H4 (cell line): Measurements from ENCODE around the gene NCBP2. TPM values are rescaled to one million over a fixed set of nuclear protein-coding genes. Genes with fewer than 3 reads are reported as not detected.

Experiments used
- DNase-seq: peaks from one replicate; pipeline ENCODE4 v3.0.0-alpha.2; 2015; ENCODE audit warnings: low spot score
- total RNA-seq: library from RNA; depleted of rRNA; stranded (reverse); fragments of >200 nt; shearing (Covaris generic); gene quantifications from 2 replicates; pipeline ENCODE4 v1.2.3, GENCODE V29; 2014; rRNA removed

The NCBP2 gene
- total RNA-seq, result 96.0 and 116 TPM in 2 replicates

DNA sequence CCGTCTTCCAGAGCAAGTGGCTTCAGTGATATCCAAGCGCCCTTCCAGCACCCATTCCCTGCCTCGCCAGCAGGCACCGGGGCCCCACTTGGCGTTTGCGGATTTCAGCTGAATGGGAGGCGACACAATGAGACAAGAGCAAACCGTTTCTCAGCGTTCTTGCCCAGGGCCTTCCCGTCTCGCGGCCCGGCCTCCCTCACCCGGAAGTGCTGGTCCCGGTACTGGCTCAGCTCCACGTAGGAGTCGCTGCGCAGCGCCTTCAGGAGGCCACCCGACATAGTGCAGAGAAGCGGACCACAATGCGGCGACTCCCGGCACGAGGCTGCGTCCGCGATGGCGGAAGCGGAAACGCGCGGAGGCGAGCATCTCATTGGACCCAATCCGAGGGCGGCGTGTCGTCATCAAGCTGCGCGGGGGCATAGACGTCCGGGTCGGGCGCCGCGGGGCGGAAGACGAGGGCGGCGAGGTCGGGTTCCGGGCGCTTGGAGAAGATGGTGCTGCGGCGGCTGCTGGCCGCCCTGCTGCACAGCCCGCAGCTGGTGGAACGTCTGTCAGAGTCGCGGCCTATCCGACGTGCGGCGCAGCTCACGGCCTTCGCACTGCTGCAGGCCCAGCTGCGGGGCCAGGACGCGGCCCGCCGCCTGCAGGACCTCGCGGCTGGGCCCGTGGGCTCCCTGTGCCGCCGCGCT lies at the start of gene NCBP2:
Gene NCBP2, minus strand, starts transcription at position 303 of the 689 bp plus-strand sequence. Its CDS starts 25 bp downstream, at position 278.
- peak; percentile 99 for DNase-seq

DNA sequence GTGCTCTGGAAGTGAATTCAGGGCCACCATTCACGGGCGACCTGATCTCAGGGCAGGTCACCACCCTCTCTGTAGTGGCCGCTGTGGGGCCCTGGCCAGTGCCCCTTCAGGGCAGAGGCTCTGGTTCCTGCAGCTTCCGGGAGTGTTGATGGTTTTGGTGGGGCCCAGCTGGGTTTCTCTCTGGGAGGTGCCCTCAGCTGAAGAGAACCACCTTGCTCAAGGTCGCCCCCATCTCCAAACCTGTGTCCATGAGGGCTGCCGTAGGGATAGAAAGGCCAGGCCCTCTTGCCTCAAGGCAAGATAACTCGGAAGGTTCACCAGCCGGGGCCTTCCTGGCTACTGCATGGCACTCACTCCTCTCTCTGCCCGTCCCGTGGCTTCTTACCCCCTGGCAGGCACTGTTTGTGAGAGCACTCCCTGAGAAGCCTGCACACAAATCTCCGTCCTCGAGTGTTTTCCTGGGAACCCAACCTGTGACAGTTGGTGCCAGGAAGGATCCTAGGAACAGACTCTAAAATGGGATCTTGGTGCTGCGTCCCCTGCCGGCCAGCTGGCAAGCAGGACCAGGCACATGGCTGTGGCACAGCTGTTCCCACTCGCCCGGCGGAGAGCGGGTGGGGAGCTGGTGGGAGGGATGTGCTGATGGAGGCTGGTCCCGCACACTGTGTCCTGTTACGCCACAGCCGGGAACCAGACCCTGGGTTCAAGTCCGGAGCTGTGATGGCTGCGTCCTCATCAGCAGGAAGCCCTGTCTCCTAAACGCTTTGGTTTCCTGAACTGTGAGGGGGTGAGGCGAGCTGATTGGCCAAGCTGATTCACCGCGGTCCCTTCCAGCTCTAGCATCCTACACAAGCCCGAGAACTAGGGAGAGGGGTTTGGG lies 49.5 kb upstream of the NCBP2 start:
- no peak for DNase-seq

DNA sequence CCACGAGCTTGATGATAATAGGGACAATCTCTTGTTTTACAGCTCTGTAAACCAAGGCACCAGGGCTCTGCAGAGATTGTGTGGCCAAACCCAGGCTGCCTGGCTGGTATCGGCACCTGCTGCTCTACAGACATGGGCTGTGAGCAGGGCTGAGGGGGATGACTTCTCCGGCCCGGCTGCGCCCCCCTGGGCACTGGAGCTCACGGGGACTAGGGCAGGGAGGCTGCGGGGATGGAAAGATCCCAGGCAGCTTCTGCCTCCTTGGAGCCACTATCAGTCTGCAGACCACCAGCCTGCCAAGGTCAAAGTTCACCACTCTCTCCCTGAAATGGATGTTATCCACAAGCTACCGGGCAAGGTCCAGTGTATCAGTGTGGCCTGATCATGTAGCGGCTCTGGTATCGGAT lies 48.3 kb upstream of the NCBP2 start:
- DNase-seq, result no peak

DNA sequence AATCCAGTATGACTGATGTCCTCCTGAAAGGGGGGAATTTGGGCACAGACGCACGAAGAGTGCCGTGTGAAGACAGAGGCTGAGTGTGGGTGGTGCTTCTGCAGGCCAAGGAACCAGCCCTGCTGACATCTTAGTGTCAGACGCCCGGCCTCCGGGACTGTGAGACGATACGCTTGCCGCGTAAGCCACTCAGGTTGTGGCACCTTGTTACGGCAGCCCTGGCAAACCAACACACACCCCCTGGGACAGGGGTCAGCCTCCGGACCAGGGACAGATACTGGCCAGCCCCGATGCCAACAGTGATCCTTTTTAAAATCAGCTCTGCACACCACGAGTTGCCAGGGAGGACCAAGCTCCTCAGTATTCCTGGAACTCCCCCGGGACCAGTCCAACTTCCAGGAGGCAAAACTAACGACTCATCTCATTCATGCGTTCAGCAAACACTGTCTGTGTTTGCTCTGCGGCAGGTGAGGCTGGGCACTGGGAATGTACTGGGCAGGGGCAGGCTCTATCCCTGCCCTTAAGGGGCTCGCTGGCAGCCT lies 47.5 kb upstream of the NCBP2 start:
- DNase-seq, result no peak

DNA sequence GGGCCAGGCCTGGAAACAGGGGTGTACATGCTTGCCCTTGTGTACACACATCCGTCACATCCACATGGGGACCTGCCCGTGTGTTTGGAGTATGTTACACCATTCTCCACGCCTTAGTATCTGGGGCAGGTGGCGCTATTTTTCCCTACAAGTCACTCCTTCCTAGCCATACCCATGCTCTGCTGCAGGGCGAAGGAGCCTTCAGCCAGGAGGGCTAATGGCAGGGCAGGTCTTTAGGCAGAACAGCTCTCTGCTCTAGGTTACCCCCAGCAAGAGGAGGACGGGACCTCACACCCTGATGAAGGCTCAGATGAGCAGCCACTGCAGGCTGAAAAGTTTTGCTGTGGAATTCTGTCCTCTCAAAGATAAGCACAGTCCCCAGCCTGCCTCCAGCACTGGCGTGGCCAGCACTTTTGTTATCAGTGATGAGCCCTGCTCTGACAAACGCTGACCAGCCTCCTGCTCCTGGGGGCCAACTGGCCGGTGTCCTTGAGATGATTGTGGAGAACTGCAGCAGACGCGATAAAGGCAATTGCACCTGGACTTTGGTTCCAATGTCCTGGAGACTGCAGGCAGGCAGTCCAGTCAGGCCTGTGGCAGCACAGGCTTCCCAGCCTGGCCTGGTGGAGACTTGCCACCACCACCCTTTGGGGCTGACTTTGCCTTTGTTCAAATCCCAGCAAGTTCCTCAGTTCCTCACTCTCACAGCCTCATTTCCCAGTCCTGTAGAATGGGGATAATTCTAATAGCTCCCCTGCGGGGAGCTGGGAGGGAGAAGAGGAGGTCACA lies 46.1 kb upstream of the NCBP2 start:
- DNase-seq, result no peak

DNA sequence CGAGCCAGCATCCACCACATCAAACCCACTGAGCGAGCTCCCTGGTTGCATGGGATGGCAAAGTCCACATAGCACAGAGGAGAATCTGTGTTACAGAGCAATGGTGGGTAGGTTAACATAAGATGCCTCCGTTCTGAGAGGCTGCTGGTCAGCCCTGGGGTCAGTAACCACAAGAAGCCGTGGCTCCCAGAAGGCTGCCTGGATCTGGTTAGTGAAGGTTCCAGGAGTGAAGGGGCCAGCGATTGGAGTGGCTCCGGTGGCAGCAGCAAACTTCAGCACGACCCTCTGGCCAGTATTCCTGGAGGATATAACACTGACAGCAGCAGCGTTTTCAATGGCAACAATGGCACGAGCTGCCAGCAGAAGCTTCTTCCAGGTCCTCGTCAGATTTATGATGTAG lies 44.7 kb upstream of the NCBP2 start:
- DNase-seq, result no peak

DNA sequence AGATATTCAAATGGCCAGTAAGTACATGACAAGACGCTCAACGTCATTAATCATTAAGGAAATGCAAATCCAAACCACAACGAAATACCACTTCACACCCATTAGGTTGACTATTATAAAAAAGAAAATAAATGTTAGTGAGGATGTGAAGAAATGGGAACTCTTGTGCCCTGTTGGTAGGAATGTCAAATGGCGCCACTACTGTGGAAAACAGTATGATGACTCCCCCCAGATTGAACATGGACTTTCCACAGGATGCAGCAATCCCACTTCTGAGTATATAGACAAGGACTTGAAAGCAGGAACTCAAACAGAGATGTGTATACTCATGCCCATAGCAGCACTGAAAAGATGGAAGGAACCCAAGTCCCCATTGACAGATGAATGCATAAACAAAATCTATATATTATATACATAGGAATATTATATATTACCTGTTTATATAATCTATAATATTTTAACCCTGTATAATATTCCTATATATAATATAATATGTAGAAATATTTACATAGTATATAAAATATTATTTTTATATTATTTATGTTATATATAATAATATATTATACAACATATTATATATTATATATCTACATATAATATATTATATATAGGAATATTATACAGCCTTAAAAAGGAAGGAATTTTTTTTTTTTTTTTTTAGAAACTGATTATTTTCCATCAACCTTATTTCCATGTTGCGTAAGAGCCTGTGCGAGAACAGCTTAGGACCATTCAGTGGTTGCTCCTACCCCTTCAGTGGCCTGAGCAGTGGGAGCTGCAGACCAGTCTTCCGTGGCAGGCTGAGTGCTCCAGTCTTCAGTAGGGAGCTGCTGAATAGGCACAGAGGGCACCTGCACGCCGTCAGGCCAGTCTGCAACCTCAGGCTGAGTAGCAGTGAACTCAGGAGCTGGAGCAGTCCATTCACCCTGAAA lies 43.9 kb upstream of the NCBP2 start:
- no peak for DNase-seq

DNA sequence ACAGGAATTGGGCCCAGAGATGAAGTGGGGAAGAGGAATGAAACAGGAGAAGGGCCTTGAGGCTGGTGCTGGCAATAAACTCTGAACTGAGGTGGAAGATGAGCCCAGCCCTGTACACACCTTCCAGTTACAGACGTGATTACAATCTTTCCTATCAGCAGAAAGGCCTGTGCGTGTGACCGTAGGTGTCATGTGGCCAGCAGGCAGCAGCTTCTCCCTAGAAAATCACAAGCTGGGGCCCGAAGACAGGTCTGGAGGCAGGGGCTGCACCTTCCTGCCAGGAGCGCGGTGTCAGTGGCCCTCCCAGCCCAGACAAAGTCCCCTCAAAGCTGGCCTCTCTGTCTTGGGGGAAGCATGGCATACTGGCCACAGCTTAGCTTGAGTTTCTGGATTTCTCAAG lies 43.0 kb upstream of the NCBP2 start:
- DNase-seq, result no peak

DNA sequence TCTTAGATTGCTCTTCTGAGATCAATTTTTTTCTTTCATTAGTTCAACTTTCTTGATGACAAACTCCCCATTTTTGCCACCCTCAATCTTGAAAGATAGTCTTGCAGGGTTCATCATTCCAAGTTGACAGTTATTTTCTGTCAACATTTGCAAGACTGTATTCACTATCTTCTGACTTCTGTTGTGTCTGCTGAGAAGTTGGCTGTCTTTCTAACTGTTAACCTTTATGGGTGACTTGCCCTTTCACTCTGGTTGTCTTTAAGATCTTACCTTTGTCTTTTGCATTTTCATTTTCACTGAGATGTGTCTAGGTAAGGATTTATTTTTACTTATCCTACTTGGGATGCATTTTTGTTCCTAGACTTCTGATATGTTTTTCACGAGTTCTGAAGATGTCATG lies 40.9 kb upstream of the NCBP2 start:
- DNase-seq, result no peak

DNA sequence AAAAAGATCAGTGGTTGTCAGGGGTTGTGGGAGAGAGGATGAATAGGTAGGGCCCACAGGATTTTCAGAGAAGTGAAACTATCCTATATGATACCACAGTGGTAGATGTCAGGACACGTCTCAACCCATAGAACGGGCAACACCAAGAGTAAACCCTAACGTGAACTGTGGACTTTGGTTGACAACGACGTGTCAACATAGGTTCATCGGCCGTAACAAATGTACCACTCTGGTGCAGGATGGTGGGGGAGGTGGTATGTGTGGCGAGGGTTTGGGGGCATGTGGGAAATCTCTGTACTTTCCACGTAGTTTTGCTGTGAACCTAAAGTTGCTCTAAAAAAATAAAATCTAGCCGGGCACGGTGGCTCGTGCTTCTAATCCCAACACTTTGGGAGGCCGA lies 39.3 kb upstream of the NCBP2 start:
- DNase-seq, result no peak

DNA sequence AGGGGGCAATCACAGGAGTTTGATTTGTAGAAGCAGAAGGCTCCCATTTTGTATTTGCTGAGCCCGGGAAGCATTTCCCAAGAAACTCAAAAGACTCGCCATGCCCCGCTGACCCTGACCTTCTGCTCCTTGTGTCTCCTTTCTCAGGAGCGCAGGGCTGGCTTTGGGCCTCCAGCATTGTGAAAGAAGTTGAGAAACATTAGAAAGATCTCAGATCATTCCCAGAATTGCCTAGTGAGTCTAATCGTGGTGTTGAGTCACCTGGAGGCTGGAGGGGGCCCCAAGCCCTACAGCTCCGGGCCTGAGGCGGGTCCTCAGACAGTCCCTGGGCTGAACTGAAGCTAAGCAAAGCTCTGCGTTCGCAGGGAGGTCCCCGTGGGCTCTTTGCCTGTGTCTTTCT lies 37.2 kb upstream of the NCBP2 start:
- no peak for DNase-seq

DNA sequence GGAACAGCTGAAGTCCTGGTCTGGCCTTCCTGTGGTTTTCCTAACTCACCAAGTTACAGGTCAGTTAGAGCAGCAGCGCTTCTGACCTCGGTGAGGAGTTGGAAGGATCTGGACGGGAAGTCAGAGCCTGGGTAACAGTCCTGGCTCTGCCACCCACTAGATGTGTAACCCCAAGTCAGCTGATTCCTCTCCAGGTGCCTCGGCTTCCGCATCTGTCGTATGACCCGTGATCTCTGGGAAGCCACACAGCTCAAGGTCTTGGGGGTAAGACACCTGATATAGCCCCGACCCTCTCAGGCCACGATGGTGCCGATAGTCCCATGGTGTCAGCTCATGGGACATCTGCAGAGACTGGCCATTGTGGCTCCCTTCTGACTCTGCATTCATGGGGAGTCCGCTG lies 34.6 kb upstream of the NCBP2 start:
- DNase-seq, result no peak

DNA sequence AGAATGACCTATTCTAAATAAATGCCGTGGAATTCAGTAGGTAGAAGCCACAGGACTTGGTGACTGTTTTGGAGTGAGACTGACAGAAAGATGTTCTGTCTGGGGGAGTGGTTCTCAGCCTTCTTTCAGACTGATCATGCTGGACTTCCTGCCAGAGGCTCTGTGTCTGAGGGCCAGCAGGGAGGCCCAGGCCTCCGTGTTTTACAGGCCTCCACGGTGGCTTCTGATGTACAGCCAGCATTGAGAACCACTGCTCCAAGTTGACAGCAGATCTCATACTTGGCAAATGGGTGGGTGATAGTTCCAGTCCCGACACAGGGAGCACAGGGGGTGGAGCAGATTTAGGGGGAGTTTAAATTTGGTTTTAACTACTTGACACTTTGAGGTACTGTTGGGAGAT lies 33.0 kb upstream of the NCBP2 start:
- DNase-seq, result no peak

DNA sequence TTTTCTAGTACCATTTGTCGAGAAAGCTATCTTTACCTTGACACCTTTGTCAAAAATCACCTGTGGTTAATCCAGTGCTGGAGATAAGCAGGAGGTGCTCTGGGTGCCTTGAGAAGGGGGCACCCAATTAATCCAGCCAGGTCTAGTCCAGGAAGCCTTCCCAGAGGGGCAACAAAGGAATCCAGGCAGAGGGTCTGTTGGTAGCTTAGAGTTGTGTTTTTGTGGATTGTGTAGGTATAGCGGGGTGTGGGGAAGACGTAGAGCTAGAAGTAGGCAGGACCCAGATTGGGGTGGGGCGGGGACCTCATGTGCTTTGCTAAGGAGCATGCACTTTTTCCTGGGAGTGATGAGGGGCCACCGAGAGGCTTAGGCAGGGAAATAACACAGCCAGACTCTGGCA lies 32.3 kb upstream of the NCBP2 start:
- no peak for DNase-seq

DNA sequence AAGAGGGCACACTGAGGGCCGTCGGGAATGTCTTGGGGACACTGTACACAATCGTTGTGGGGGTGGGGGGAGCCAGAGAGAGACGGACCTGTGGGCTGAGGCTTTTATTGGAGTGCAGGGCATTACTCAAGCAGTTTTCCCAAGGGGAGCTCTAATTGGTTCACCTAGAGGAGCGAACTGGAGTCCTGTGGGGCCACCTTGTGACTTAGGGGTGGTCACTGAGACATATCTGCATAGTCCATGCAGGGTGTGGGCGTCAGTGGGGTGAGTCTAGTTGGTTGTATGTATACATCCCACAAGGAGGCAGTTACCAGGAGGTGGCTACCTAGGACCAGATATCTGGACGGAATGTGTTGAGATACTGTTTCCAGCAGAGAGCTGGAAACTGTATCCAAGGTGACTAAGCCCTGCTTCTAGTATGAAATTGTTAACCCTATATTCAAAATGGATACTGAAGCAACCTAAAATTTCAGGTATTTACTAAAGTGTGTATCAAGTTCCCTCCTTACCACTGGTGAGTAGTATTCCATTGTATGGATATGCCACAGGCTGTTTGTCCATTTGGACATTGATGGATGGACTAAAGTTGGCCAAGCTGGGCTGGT lies 28.9 kb upstream of the NCBP2 start:
- no peak for DNase-seq

DNA sequence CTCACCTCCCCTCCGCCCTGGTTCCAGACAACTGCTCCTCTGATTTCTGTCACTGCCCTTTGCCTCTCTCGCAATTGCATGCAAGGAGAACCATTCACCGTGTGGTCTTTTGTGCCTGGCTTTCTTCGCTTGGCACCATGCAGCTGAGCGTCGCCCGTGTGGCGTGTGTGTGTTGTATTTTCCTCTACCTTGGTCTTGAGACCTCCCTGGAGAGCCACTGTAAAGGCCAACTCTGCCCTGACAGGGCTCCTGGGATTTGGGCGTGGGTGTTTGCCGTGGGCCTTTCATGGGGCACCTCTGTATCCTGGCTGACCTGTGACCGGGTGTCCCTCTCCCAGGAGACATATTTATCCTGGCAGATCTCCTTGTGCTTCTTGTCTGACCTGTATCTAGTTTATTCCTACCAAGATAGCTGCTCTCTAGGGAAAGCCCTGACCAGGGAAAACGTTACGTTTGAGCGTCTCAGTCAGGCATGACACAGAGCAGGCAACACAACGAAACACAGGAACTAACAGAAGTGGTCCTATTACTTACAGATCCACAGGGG lies 28.3 kb upstream of the NCBP2 start:
- no peak for DNase-seq

DNA sequence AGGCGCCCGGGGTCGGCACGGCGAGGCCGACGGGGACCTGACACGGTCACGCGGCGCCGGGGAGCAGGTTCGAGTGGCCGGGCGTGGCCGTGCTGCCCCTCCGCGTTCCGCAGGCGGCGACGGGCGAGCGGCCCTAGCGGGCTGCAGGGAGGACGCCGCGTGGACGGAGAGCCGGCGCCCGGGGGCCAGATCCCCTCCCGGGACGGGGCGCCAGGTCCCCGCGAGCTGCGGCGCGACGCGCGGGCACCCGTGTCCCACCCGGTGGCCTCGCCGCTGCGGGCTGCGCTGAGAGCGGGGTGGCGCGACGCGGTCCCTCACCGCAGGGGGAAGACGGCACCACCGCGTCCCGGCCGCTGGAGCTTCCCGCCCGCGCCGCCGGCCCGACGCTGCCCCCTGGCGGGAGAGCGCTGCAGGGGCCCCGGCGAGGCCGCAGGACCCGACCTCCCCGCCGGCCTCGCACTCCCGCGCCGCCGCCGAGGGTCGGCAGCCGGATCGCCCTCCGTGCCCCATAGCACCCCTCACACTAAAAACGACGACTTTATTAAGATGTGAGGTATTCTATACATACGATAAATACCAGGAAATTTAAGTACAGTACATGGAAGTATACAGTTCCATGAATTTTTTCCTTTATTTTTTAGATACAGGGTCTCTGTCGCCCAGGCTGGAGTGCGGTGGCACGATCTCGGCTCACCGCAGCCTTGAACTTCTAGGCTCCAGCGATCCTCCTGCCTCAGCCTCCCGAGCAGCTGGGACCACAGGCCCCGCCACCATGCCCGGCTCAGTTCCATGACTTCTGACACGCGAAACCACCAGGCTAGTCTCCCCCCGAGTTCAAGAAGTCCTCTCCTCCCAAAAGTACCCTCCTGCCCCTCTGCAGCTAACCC lies 27.6 kb upstream of the NCBP2 start:
- DNase-seq, result no peak

DNA sequence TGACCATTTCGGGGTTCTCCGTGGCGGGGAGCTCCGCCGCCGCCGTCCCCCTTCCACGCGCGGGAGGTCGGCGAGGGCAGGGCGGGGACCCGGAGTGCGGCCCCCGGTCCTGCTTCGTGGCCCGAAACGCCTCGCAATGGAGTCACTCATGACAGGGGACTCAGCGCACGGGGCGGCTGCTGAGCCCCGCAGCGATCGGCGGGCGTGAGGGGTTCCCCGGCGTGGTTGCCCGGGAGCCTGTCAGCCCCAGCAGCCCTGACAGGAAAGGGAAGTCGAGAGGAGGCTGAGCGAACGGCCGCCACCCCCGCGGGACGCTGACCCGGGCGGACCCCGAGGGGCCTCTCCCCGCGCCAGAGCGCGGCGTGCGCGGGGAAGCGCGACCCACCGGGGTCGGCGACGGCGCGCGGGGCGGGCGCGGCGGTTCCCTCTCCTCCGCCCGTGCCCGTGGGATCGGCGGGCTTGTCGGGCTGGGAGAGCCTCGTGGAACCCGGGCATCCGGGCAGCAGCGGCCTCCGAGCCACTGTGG lies 26.9 kb upstream of the NCBP2 start:
- DNase-seq, result no peak
